ENCODE results near the gene ELMO3.

- TF ChIP-seq OVOL3 (tag by site-specific recombination; IDR thresholded peaks at IDR 0.05) (no peak), GFI1B (tag by site-specific recombination; IDR thresholded peaks at IDR 0.05) (no peak)
These were observed 6.1 kb upstream of the ELMO3 start for GRCh38 chr16:67192781-67193361.
